Sigmoid colon (tissue), 7 donors: ENCODE measurements around the gene BAZ1A. TPM values are rescaled to one million over a fixed set of nuclear protein-coding genes. Genes with fewer than 3 reads are reported as not detected.

Experiments used
- DNase-seq: peaks from one replicate; pipeline ENCODE4 v3.0.0-alpha.2; 2019
- H3K27ac ChIP-seq, 4 donors: fragments of 200-600 bp; sonication (generic); one replicate each; pipeline ENCODE4 v1.5.1; 2016 to 2019; ENCODE audit warnings: mild to moderate bottlenecking in 1 of 4
- H3K27me3 ChIP-seq, 3 donors: fragments of 200-600 bp; sonication (generic); one replicate each; pipeline ENCODE4 v1.5.1; 2019; ENCODE audit warnings: mild to moderate bottlenecking in 1 of 3
- H3K36me3 ChIP-seq, 4 donors: fragments of 200-600 bp; sonication (generic); one replicate each; pipeline ENCODE4 v1.5.1; 2016 to 2019
- H3K4me1 ChIP-seq, 4 donors: fragments of 200-600 bp; sonication (generic); one replicate each; pipeline ENCODE4 v1.5.1; 2017 to 2019
- H3K4me3 ChIP-seq, 4 donors: fragments of 200-600 bp; sonication (generic); one replicate each; pipeline ENCODE4 v1.5.1; 2017 to 2019; ENCODE audit warnings: mild to moderate bottlenecking in 2 of 4, moderate library complexity in 1 of 4
- H3K9me3 ChIP-seq, 4 donors: fragments of 200-600 bp in 3 of 4; sonication (generic) in 3 of 4; one replicate each; pipeline versions ENCODE4 v1.5.1 to v1.6.1; 2013 to 2019
- EP300 ChIP-seq, 4 donors: sonication (generic); formaldehyde crosslinking; IDR thresholded peaks; one replicate each; pipeline ENCODE4 v1.6.1; 2017; ENCODE audit warnings: antibody characterized with exemption in 4 of 4
- POLR2A ChIP-seq, 2 donors: fragments of 450-650 bp; IDR thresholded peaks; one replicate each; pipeline ENCODE4 v1.6.1; 2016; ENCODE audit warnings: antibody characterized with exemption in 2 of 2, mild to moderate bottlenecking in 2 of 2, moderate library complexity in 2 of 2
- POLR2AphosphoS5 ChIP-seq, 4 donors: sonication (generic); formaldehyde crosslinking; IDR thresholded peaks; one replicate each; pipeline ENCODE4 v1.6.1; 2017; ENCODE audit warnings: antibody characterized with exemption in 4 of 4
- WGBS, 2 donors: extraction: QIAGEN DNeasy Blood & Tissue Kit; methylation state at CpG; one replicate each; pipeline ENCODE4 v1.1.7; 2013; 5-methylcytosine and 5-hydroxymethylcytosine counted together
- intact Hi-C: fragments of 100-400 bp; cut with DNase I; formaldehyde crosslinking; loops from one replicate; pipeline ENCODE4 v1.15.1; 2023
- polyA plus RNA-seq, 3 donors: library from polyadenylated mRNA; stranded (reverse); fragments of 200-250 nt; gene quantifications; one replicate each; pipeline ENCODE4 v1.2.3, GENCODE V29; 2013
- total RNA-seq, 4 donors: library from RNA; depleted of rRNA; stranded (reverse); fragments of >200 nt; gene quantifications; one replicate each; pipeline ENCODE4 v1.1.0, GENCODE V29; 2016
- TF ChIP-seq, protein P1 (sequence below), 4 experiments: fragments of 450-650 bp in 3 of 4; fragments of 200-600 bp in 1 of 4; IDR thresholded peaks; one replicate each; pipeline ENCODE4 v1.5.1; 2016 to 2019; ENCODE audit warnings: antibody characterized with exemption in 4 of 4, mild to moderate bottlenecking in 3 of 4, moderate library complexity in 2 of 4
- donor health status: healthy with polysubstance abuse.
- donor health status: Bipolar disorder and iron deficiency.
- donor health status: healthy.

BAZ1A gene
- total and polyA plus RNA-seq, 7 donors = 18.2 to 73.1 (median 22.4) TPM

DNA sequence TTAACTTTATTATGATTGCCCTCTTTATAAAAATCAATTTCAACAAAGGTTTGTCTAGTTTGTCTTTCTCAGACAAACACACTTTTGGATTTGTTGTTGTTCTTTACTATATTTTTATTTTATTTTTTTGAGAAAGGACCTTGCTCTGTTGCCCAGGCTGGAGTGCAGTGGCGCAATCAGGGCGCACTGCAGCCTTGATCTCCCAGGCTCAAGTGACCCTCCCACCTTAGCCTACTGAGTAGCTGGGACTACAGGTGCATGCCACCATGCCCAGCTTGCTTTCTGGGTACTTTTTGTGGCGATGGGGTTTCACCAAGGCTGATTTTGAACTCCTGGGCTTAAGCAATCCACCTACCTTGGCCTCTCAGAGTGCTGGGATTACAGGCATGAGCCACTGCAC lies 96.4 kb downstream of the BAZ1A start:
- Histone ChIP-seq H3K27me3 (no peaks in the 10 kb centered on the region), H3K9me3 (no peaks in the 10 kb centered on the region), H3K4me3 (no peak overlapping the region), H3K36me3 (peaks cover 0 to 75% (median 14%) of the 10 kb centered on the region in 4 donors), H3K4me1 (no peaks in the 10 kb centered on the region), H3K27ac (no peak overlapping the region)
- intact Hi-C loops = no loop called here
- no peak for DNase-seq
- TF ChIP-seq POLR2AphosphoS5 (IDR thresholded peaks at IDR 0.05) (no peak), EP300 (IDR thresholded peaks at IDR 0.05) (no peak), POLR2A (IDR thresholded peaks at IDR 0.05) (no peak)
- TF ChIP-seq, protein P1, sequence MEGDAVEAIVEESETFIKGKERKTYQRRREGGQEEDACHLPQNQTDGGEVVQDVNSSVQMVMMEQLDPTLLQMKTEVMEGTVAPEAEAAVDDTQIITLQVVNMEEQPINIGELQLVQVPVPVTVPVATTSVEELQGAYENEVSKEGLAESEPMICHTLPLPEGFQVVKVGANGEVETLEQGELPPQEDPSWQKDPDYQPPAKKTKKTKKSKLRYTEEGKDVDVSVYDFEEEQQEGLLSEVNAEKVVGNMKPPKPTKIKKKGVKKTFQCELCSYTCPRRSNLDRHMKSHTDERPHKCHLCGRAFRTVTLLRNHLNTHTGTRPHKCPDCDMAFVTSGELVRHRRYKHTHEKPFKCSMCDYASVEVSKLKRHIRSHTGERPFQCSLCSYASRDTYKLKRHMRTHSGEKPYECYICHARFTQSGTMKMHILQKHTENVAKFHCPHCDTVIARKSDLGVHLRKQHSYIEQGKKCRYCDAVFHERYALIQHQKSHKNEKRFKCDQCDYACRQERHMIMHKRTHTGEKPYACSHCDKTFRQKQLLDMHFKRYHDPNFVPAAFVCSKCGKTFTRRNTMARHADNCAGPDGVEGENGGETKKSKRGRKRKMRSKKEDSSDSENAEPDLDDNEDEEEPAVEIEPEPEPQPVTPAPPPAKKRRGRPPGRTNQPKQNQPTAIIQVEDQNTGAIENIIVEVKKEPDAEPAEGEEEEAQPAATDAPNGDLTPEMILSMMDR (IDR thresholded peaks at IDR 0.05) = no peak
- 97 to 98% methylated on average over 3 of the region's 3 CpGs for WGBS, 2 donors

DNA sequence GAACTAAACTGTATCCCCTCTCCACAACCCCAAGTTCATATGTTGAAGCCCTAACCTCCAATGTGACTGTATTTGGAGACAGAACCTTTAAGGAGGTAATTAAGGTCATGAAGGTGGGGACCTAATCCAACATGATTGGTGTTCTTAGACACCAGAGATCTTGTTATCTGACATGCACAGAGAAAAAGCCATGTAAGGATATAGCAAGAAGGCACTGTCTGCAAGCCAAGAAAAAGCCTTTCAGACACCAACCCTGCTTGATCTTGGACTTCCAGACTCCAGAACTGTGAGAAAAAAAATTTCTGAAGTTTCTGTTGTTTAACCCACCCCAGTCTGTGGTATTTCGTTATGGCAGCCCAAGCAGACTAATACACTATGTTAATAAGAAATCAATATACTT lies 98.5 kb downstream of the BAZ1A start:
- TF ChIP-seq, protein P1 (IDR thresholded peaks at IDR 0.05) = no peak
- DNase-seq = no peak
- Histone ChIP-seq H3K4me3 (no peak overlapping the region), H3K36me3 (peaks cover 0 to 73% (median 8%) of the 10 kb centered on the region in 4 donors), H3K27ac (no peak overlapping the region), H3K4me1 (no peaks in the 10 kb centered on the region), H3K9me3 (no peaks in the 10 kb centered on the region), H3K27me3 (no peaks in the 10 kb centered on the region)
- WGBS, 2 donors = 96 to 97% methylated on average over 1 of the region's 1 CpG
- intact Hi-C loops = no loop called here

DNA sequence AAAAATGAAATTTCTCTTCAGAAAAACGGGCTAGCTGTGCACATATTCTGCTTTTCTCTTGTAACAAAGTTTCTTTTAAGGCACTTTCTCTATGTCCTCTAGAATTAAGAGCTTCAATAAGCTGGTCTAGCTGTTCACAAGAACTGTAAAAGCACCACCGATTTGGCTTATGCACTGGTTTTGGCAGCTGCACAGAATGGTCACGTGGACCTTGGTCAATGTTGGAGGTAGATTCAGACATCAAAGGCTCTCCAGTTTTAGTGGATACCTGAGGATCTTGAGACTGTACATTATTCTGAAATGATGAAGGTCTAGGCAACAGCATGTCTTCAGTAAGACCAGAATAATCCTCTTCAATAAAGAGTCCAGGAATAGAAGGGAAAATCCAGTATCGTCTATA lies 99.2 kb downstream of the BAZ1A start:
- 90 to 95% methylated on average over 4 of the region's 4 CpGs for WGBS, 2 donors
- no peaks in the 10 kb centered on the region for H3K9me3 ChIP-seq
- no peaks in the 10 kb centered on the region for H3K4me1 ChIP-seq
- H3K27ac ChIP-seq = no peak overlapping the region
- H3K4me3 ChIP-seq = no peak overlapping the region
- DNase-seq = no peak
- H3K36me3 ChIP-seq = peaks cover 0 to 73% (median 8%) of the 10 kb centered on the region in 4 donors
- TF ChIP-seq, protein P1 (IDR thresholded peaks at IDR 0.05) = no peak
- TF ChIP-seq EP300 (IDR thresholded peaks at IDR 0.05) (no peak), POLR2AphosphoS5 (IDR thresholded peaks at IDR 0.05) (no peak), POLR2A (IDR thresholded peaks at IDR 0.05) (no peak)
- H3K27me3 ChIP-seq = no peaks in the 10 kb centered on the region
- intact Hi-C loops = no loop called here

DNA sequence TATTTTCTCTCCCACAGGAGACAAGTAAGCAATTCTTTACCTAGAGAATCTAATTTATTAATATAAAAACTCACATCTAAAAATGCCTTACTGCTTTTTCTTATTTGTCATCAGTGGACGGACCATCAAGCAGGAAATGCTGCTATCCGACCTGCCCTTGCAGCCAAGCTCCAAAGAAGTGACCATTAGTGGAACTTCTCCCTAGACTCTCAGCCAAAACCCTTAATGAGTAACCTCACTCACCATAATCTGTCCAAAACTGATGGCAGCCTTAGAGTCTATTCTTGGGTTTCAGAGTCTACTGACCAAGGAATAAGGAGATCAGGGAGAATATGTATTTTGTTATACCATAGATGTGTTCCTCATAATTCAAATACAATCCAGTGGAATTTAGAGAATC lies 99.8 kb downstream of the BAZ1A start:
- DNase-seq = no peak
- 91 to 93% methylated on average over 2 of the region's 2 CpGs for WGBS, 2 donors
- H3K27me3 ChIP-seq = no peaks in the 10 kb centered on the region
- TF ChIP-seq, protein P1 (IDR thresholded peaks at IDR 0.05) = no peak
- TF ChIP-seq EP300 (IDR thresholded peaks at IDR 0.05) (no peak), POLR2A (IDR thresholded peaks at IDR 0.05) (no peak), POLR2AphosphoS5 (IDR thresholded peaks at IDR 0.05) (no peak)
- H3K36me3 ChIP-seq = peaks cover 0 to 74% (median 8%) of the 10 kb centered on the region in 4 donors
- no peak overlapping the region for H3K27ac ChIP-seq
- H3K4me3 ChIP-seq = no peak overlapping the region
- H3K9me3 ChIP-seq = no peaks in the 10 kb centered on the region
- H3K4me1 ChIP-seq = no peaks in the 10 kb centered on the region
- intact Hi-C loops = no loop called here

DNA sequence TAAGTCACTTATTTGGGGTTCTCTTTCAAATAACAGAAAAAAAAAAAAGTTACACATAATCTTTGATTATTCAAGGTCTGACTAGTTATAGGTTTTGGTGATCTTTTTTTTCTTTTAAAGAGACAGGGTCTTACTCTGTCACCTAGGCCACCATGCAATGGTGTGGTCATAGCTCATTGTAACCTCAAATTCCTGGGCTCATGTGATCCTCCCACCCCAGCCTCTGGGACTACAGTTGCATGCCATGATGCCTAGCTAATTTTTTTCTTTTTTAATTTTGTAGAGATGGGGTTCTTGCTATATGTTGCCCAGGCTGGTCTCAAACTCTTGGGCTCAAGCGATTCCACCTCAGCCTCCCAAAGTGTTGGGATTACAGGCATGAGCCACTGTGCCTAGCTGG lies 104.3 kb downstream of the BAZ1A start:
- H3K27ac ChIP-seq = no peak overlapping the region
- no peak for DNase-seq
- no peak overlapping the region for H3K4me3 ChIP-seq
- H3K4me1 ChIP-seq = no peaks in the 10 kb centered on the region
- no peaks in the 10 kb centered on the region for H3K27me3 ChIP-seq
- intact Hi-C loops = no loop called here
- peaks cover 0 to 52% (median 8%) of the 10 kb centered on the region in 4 donors for H3K36me3 ChIP-seq
- no peaks in the 10 kb centered on the region for H3K9me3 ChIP-seq
- WGBS, 2 donors = 97 to 100% methylated on average over 1 of the region's 1 CpG
- TF ChIP-seq, protein P1 (IDR thresholded peaks at IDR 0.05) = no peak
- TF ChIP-seq POLR2AphosphoS5 (IDR thresholded peaks at IDR 0.05) (no peak), POLR2A (IDR thresholded peaks at IDR 0.05) (no peak), EP300 (IDR thresholded peaks at IDR 0.05) (no peak)
